CD4-positive, alpha-beta T cell treated with Interleukin-4 for 4 hours (primary cell): ENCODE results near the gene ALCAM.
"Not testable (repeated sequence)": the region's sequence is repeated elsewhere in the genome, so short reads cannot be mapped to it uniquely, and the experiment has no call there.

Source experiments
- DNase-seq: peaks from one replicate; pipeline ENCODE4 v3.0.0-alpha.2; 2020

ALCAM gene

GRCh38 chr3:105392598-105392997 lies 25.9 kb downstream of the ALCAM start:
- not testable (repeated sequence) for DNase-seq

GRCh38 chr3:105394177-105394576 lies 27.5 kb downstream of the ALCAM start:
- no peak for DNase-seq

- no peak for DNase-seq
These were observed 31.3 kb downstream of the ALCAM start for GRCh38 chr3:105397974-105398373.

GRCh38 chr3:105398437-105398836 lies 31.7 kb downstream of the ALCAM start:
- no peak for DNase-seq

- DNase-seq = no peak
These were observed 32.4 kb downstream of the ALCAM start for GRCh38 chr3:105399062-105399461.

GRCh38 chr3:105399611-105400010 lies 32.9 kb downstream of the ALCAM start:
- no peak for DNase-seq

GRCh38 chr3:105401254-105401653 lies 34.5 kb downstream of the ALCAM start:
- DNase-seq = no peak

GRCh38 chr3:105401691-105402149 lies 35.0 kb downstream of the ALCAM start:
- no peak for DNase-seq

GRCh38 chr3:105402287-105402801 lies 35.6 kb downstream of the ALCAM start:
- DNase-seq = no peak

- not testable (repeated sequence) for DNase-seq
These were observed 36.3 kb downstream of the ALCAM start for GRCh38 chr3:105403034-105403433.

GRCh38 chr3:105406268-105406667 lies 39.6 kb downstream of the ALCAM start:
- no peak for DNase-seq

GRCh38 chr3:105409364-105409763 lies 42.7 kb downstream of the ALCAM start:
- no peak for DNase-seq

GRCh38 chr3:105413343-105413887 lies 46.7 kb downstream of the ALCAM start:
- DNase-seq = no peak

- DNase-seq = no peak
These were observed 48.1 kb downstream of the ALCAM start for GRCh38 chr3:105414841-105415240.

- DNase-seq = no peak
These were observed 49.2 kb downstream of the ALCAM start for GRCh38 chr3:105415951-105416350.

GRCh38 chr3:105417525-105418289 lies 51.0 kb downstream of the ALCAM start:
- DNase-seq = no peak

- no peak for DNase-seq
These were observed 55.9 kb downstream of the ALCAM start for GRCh38 chr3:105422645-105423044.

GRCh38 chr3:105423397-105423796 lies 56.7 kb downstream of the ALCAM start:
- no peak for DNase-seq

- DNase-seq = no peak
These were observed 57.9 kb downstream of the ALCAM start for GRCh38 chr3:105424412-105425152.

GRCh38 chr3:105425153-105425502 lies 58.4 kb downstream of the ALCAM start:
- no peak for DNase-seq

GRCh38 chr3:105427332-105427731 lies 60.6 kb downstream of the ALCAM start:
- DNase-seq = no peak

GRCh38 chr3:105429034-105429762 lies 62.5 kb downstream of the ALCAM start:
- DNase-seq = no peak

- no peak for DNase-seq
These were observed 63.7 kb downstream of the ALCAM start for GRCh38 chr3:105430455-105430854.
